HepG2 (cell line): ENCODE results near the gene TMEM132D. TPM values are rescaled to one million over a fixed set of nuclear protein-coding genes. Genes with fewer than 3 reads are reported as not detected.

Experiments used
- ATAC-seq: fragments of 200-7000 bp; cut with Tn5 transposase; 3 replicates; pipeline ENCODE4 v1.9.1; 2020; ENCODE audit warnings: mild to moderate bottlenecking, moderate library complexity
- BruUV-seq: library from RNA; stranded (reverse); fragments of 400-500 nt; replicated peaks from 2 replicates; lab custom pipeline; 2021; lab: Mats Ljungman, UMichigan
- CTCF ChIA-PET: fragments of 300-600 bp; formaldehyde crosslinking; extraction: SDS; loops from one replicate; lab custom pipeline; 2021; ENCODE audit warnings: low total read pairs, inconsistent platforms, low intra/inter-chr PET ratio; lab: Yijun Ruan, JAX
- POLR2A ChIA-PET: fragments of 350-600 bp; sonication (Branson Sonifier 250); formaldehyde crosslinking; loops from one replicate; lab custom pipeline; 2020; ENCODE audit warnings: antibody characterized with exemption, inconsistent platforms; lab: Yijun Ruan, JAX
- DNase-seq: peaks from one replicate; pipeline ENCODE4 v3.0.0-alpha.2; 2015; ENCODE audit warnings: low spot score
- FAIRE-seq: peaks from 3 replicates; lab custom pipeline; 2011; peaks lifted over from hg19 to GRCh38; lab: Jason Lieb, UNC
- H2AFZ ChIP-seq: one replicate; pipeline ENCODE4 v1.6.1; 2011; ENCODE audit warnings: low read length, inconsistent platforms
- H3K27ac ChIP-seq: fragments of 300-600 bp; 3 replicates; pipeline ENCODE4 v1.8.0; 2011; ENCODE audit warnings: mixed run types, mild to moderate bottlenecking, mixed read lengths, low read length, inconsistent platforms; ENCODE audit not compliant: insufficient read depth; ENCODE audit errors: extremely low read length
- H3K27me3 ChIP-seq, 2 experiments: fragments of 200-600 bp in 1 of 2; 2 replicates in 1 of 2; 3 replicates in 1 of 2; pipeline versions ENCODE4 v1.6.0 to v1.8.0; 2011; ENCODE audit warnings: low read length in 2 of 2, mild to moderate bottlenecking in 2 of 2, moderate library complexity in 2 of 2, inconsistent platforms in 1 of 2; ENCODE audit not compliant: insufficient read depth in 2 of 2, control insufficient read depth in 1 of 2
- H3K36me3 ChIP-seq, 2 experiments: fragments of 200-600 bp in 1 of 2; replicated peaks in 1 of 2; 2 replicates in 1 of 2; 3 replicates in 1 of 2; pipeline versions ENCODE4 v1.5.1 to v1.8.0; 2011; ENCODE audit warnings: low read length in 2 of 2, inconsistent platforms in 1 of 2; ENCODE audit not compliant: insufficient read depth in 2 of 2, control insufficient read depth in 1 of 2
- H3K4me1 ChIP-seq: 2 replicates; pipeline ENCODE4 v1.5.1; 2012; ENCODE audit warnings: low read length, inconsistent platforms; ENCODE audit not compliant: insufficient read depth
- H3K4me2 ChIP-seq: 2 replicates; pipeline ENCODE4 v1.6.0; 2011; ENCODE audit warnings: low read depth, low read length, inconsistent platforms
- H3K4me3 ChIP-seq, 3 experiments: fragments of 200-600 bp in 1 of 3; sonication (generic), shearing (Covaris generic) in 1 of 3; replicated peaks in 1 of 3; 2 replicates each; pipeline ENCODE4 v1.5.1; 2011 to 2016; ENCODE audit warnings: low read length in 3 of 3, inconsistent platforms in 2 of 3, low read depth in 2 of 3, mild to moderate bottlenecking in 2 of 3, control low read depth in 1 of 3, mixed read lengths in 1 of 3; ENCODE audit not compliant: insufficient read depth in 1 of 3
- H3K79me2 ChIP-seq: one replicate; pipeline ENCODE4 v1.6.1; 2011; ENCODE audit warnings: low read length, inconsistent platforms; ENCODE audit not compliant: insufficient read depth
- H3K9ac ChIP-seq: 2 replicates; pipeline ENCODE4 v1.6.0; 2011; ENCODE audit warnings: mild to moderate bottlenecking, low read depth, low read length, inconsistent platforms; ENCODE audit not compliant: insufficient read depth
- H3K9me3 ChIP-seq: 2 replicates; pipeline ENCODE4 v1.5.1; 2012; ENCODE audit warnings: mild to moderate bottlenecking, low read length
- H4K20me1 ChIP-seq: 2 replicates; pipeline ENCODE4 v1.6.0; 2011; ENCODE audit warnings: inconsistent platforms, mild to moderate bottlenecking, low read length, moderate library complexity; ENCODE audit not compliant: insufficient read depth
- ASH2L ChIP-seq: fragments of 300-600, 200-600 bp; sonication (generic); IDR thresholded peaks from 2 replicates; pipeline ENCODE4 v1.7.0; 2017; ENCODE audit warnings: low read depth, mild to moderate bottlenecking, moderate library complexity, mixed read lengths, low read length; ENCODE audit not compliant: insufficient read length
- ATF7 ChIP-seq, 2 experiments: fragments of 450-650 bp in 1 of 2; sonication (generic) in 1 of 2; formaldehyde crosslinking in 1 of 2; IDR thresholded peaks; 2 replicates each; pipeline versions ENCODE4 v1.4.0 to v1.6.1; 2016 to 2020; ENCODE audit warnings: antibody characterized with exemption in 1 of 2, mild to moderate bottlenecking in 1 of 2, missing genetic modification reagents in 1 of 2
- CREB1 ChIP-seq, 2 experiments: fragments of 450-650 bp in 1 of 2; IDR thresholded peaks; 2 replicates each; pipeline ENCODE4 v1.6.1; 2016 to 2017; ENCODE audit warnings: control low read depth in 1 of 2, mild to moderate bottlenecking in 1 of 2, missing compliant biosample characterization in 1 of 2, missing genetic modification characterization in 1 of 2
- FOXK2 ChIP-seq: fragments of 450-650 bp; IDR thresholded peaks from 2 replicates; pipeline ENCODE4 v1.6.1; 2016
- NAIF1 ChIP-seq: sonication (generic); formaldehyde crosslinking; IDR thresholded peaks from 2 replicates; pipeline ENCODE4 v1.5.0; 2020; ENCODE audit warnings: mild to moderate bottlenecking, missing genetic modification reagents, borderline replicate concordance
- PHF20 ChIP-seq: sonication (generic); formaldehyde crosslinking; IDR thresholded peaks from 2 replicates; pipeline ENCODE4 v1.5.0; 2020; ENCODE audit warnings: mild to moderate bottlenecking, missing genetic modification reagents
- POLR2AphosphoS5 ChIP-seq: IDR thresholded peaks from 2 replicates; pipeline ENCODE4 v1.6.1; 2012; ENCODE audit warnings: low read depth, low read length
- RAD51 ChIP-seq: fragments of 450-650 bp; IDR thresholded peaks from 2 replicates; pipeline ENCODE4 v1.6.1; 2016; ENCODE audit warnings: borderline replicate concordance
- TAF1 ChIP-seq: sonication (generic); formaldehyde crosslinking; IDR thresholded peaks from 2 replicates; pipeline ENCODE4 v1.4.0; 2020; ENCODE audit warnings: missing genetic modification reagents
- ZFP62 ChIP-seq: sonication (generic); formaldehyde crosslinking; IDR thresholded peaks from 2 replicates; pipeline ENCODE4 v1.4.0; 2020; ENCODE audit warnings: missing genetic modification reagents
- ZNF746 ChIP-seq: sonication (generic); formaldehyde crosslinking; IDR thresholded peaks from 2 replicates; pipeline ENCODE4 v1.8.0; 2022; ENCODE audit warnings: mild to moderate bottlenecking, missing genetic modification reagents
- WGBS: methylation state at CpG from one replicate; pipeline ENCODE4 v1.1.6; 2017; ENCODE audit warnings: low lambda C conversion rate; 5-methylcytosine and 5-hydroxymethylcytosine counted together
- in situ Hi-C: cut with HindIII; loops from 2 replicates; pipeline ENCODE4 v1.10.0; 2017; ENCODE audit warnings: low pct_unique_long_range_greater_than_20kb; ENCODE audit not compliant: extremely low pct_ligation_motif_present
- intact Hi-C: fragments of 100-400 bp; cut with micrococcal nuclease; formaldehyde crosslinking; loops from one replicate; pipeline ENCODE4 v1.10.0; 2022; ENCODE audit not compliant: unreplicated experiment
- polyA plus RNA-seq, 8 experiments: library from polyadenylated mRNA; depleted of rRNA in 3 of 8; stranded (reverse) in 7 of 8; unstranded in 1 of 8; fragments of >200 nt; fragmentation: Illumina TruSeq in 4 of 8; extraction: Trizol in 4 of 8; gene quantifications; 2 replicates each; pipeline versions ENCODE4 v1.2.1 to v1.2.3, GENCODE V29; 2011 to 2016; ENCODE audit warnings: low read depth in 4 of 8, missing spikeins in 1 of 8, mixed read lengths in 1 of 8; ENCODE audit not compliant: insufficient read depth in 1 of 8
- total RNA-seq, 5 experiments: library from RNA; depleted of rRNA; stranded (reverse); fragments of >200 nt; fragmentation: Illumina TruSeq; extraction: Trizol; gene quantifications; 2 replicates each; pipeline ENCODE4 v1.2.3, GENCODE V29; 2016; ENCODE audit warnings: low read depth in 1 of 5
- TF ChIP-seq, protein P1 (sequence below): fragments of 450-650 bp; IDR thresholded peaks from 2 replicates; pipeline ENCODE4 v1.6.1; 2017; ENCODE audit warnings: mild to moderate bottlenecking

TMEM132D gene
- total and polyA plus RNA-seq, 2 of the 13 experiments (the other 11 are each of a cell fraction or from before 2014, with no cell fraction given) = not detected

DNA sequence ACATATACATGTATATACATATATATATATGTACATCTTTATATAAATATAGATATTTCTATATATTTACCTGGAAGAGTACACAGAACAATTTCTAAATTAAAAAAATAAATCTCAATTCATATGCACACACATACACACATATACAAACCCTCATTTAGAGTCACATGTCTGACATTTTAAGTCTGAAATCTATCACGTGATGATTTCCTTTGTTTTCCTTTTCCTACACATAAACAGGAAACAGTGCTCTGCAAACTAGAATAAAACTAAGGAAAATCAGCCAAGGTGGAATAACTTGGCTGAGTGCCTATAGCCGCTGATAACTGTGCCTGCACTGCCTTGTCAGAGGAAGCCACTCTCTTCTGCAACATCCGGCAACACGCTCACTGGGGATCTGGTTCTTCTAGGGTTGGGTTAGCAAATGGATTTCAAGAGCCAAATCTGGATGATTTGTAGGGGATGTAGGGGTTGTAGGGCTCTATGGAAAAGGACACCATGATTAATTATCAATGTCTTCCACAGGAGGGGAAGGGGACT, 480.7 kb downstream of the TMEM132D start:
- no peak overlapping the region for H2AFZ ChIP-seq
- no peak for TF ChIP-seq NAIF1 (CRISPR knock-in tag)
- no peak for TF ChIP-seq ZFP62 (CRISPR knock-in tag)
- TF ChIP-seq ASH2L = no peak
- peak; percentile 48; the same call in 1 of the 2 replicates for TF ChIP-seq RAD51
- TF ChIP-seq PHF20 (CRISPR knock-in tag) = no peak
- H3K4me1 ChIP-seq = no peaks in the 10 kb centered on the region
- H3K4me3 ChIP-seq = no peak overlapping the region
- H3K4me2 ChIP-seq = no peak overlapping the region
- FAIRE-seq = no peak
- in situ Hi-C loops (no loop called here), intact Hi-C loops (no loop called here)
- no peak for ATAC-seq
- H3K36me3 ChIP-seq = no peaks in the 10 kb centered on the region
- 50% methylated on average over 4 of the region's 4 CpGs for WGBS
- H3K9me3 ChIP-seq = no peaks in the 10 kb centered on the region
- POLR2A ChIA-PET = no interaction called here
- H3K79me2 ChIP-seq = no peaks in the 10 kb centered on the region
- no TSS peak for BruUV-seq
- DNase-seq = no peak
- CTCF ChIA-PET = no interaction called here
- H3K27ac ChIP-seq = no peak overlapping the region
- H4K20me1 ChIP-seq = no peaks in the 10 kb centered on the region
- no peak overlapping the region for H3K9ac ChIP-seq
- no peaks in the 10 kb centered on the region for H3K27me3 ChIP-seq

DNA sequence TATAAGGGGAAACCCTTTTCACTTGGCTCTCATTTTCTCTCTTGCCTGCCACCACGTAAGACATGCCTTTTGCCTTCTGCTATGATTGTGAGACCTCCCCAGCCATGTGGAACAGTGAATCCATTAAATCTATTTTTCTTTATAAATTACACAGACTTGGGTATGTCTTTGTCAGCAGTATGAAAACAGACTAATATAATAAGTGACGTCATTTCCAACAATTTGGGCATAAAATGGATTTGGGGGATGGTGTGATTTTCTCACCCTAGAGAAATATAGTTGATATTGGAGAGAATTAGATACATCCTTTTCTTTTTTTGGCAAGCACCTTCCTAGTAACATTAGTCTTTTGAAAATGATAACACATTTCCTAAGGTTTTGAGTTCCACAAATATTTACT, 490.5 kb downstream of the TMEM132D start:
- WGBS = 3% methylated on average over 2 of the region's 2 CpGs
- DNase-seq (no peak), ATAC-seq (no peak), FAIRE-seq (no peak)
- Histone ChIP-seq H4K20me1 (no peaks in the 10 kb centered on the region), H3K79me2 (no peaks in the 10 kb centered on the region), H3K36me3 (no peaks in the 10 kb centered on the region), H3K27me3 (no peaks in the 10 kb centered on the region), H3K4me2 (no peak overlapping the region), H3K9ac (no peak overlapping the region), H3K4me1 (no peaks in the 10 kb centered on the region), H2AFZ (no peak overlapping the region), H3K9me3 (peaks cover 4% of the 10 kb centered on the region; the same call in 1 of the 2 replicates), H3K4me3 (no peak overlapping the region)
- BruUV-seq = no TSS peak
- intact Hi-C loops = no loop called here
- ChIA-PET CTCF (no interaction called here), POLR2A (no interaction called here)
- in situ Hi-C loops = no loop called here
- TF ChIP-seq CREB1 (IDR thresholded peaks at IDR 0.05) (peak; percentile 82), CREB1 (CRISPR knock-in tag; IDR thresholded peaks at IDR 0.05) (no peak), FOXK2 (no peak), ATF7 (IDR thresholded peaks at IDR 0.05) (peak; percentile 94), ATF7 (CRISPR knock-in tag; IDR thresholded peaks at IDR 0.05) (no peak), ZNF746 (no peak), POLR2AphosphoS5 (no peak), TAF1 (CRISPR knock-in tag) (no peak)
- TF ChIP-seq, protein P1, sequence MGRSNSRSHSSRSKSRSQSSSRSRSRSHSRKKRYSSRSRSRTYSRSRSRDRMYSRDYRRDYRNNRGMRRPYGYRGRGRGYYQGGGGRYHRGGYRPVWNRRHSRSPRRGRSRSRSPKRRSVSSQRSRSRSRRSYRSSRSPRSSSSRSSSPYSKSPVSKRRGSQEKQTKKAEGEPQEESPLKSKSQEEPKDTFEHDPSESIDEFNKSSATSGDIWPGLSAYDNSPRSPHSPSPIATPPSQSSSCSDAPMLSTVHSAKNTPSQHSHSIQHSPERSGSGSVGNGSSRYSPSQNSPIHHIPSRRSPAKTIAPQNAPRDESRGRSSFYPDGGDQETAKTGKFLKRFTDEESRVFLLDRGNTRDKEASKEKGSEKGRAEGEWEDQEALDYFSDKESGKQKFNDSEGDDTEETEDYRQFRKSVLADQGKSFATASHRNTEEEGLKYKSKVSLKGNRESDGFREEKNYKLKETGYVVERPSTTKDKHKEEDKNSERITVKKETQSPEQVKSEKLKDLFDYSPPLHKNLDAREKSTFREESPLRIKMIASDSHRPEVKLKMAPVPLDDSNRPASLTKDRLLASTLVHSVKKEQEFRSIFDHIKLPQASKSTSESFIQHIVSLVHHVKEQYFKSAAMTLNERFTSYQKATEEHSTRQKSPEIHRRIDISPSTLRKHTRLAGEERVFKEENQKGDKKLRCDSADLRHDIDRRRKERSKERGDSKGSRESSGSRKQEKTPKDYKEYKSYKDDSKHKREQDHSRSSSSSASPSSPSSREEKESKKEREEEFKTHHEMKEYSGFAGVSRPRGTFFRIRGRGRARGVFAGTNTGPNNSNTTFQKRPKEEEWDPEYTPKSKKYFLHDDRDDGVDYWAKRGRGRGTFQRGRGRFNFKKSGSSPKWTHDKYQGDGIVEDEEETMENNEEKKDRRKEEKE = no peak
- TF ChIP-seq, all 625 proteins: peak for 2
- H3K27ac ChIP-seq = no peak overlapping the region
